Measurements from ENCODE around the gene TBC1D8. TPM values are rescaled to one million over a fixed set of nuclear protein-coding genes. Genes with fewer than 3 reads are reported as not detected.

TBC1D8 gene
- polyA plus RNA-seq, 1 donor = 17.3 TPM

Other genes starting within 250 kb of the TBC1D8 start
- 4,666 TPM for gene RPL31, start 149.1 kb downstream of the TBC1D8 start, polyA plus RNA-seq
- gene CNOT11, start 101.5 kb upstream of the TBC1D8 start, polyA plus RNA-seq = 51.8 TPM
- gene RNF149, start 157.3 kb upstream of the TBC1D8 start, polyA plus RNA-seq = 68.9 TPM
- gene CREG2, start 236.1 kb upstream of the TBC1D8 start, polyA plus RNA-seq = 4.3 TPM